HepG2 (cell line): Measurements from ENCODE around the gene CMTM1. TPM values are rescaled to one million over a fixed set of nuclear protein-coding genes. Genes with fewer than 3 reads are reported as not detected.

Experiments used
- ATAC-seq: fragments of 200-7000 bp; cut with Tn5 transposase; 3 replicates; pipeline ENCODE4 v1.9.1; 2020; ENCODE audit warnings: mild to moderate bottlenecking, moderate library complexity
- BruUV-seq: library from RNA; stranded (reverse); fragments of 400-500 nt; replicated peaks from 2 replicates; lab custom pipeline; 2021; lab: Mats Ljungman, UMichigan
- CTCF ChIA-PET: fragments of 300-600 bp; formaldehyde crosslinking; extraction: SDS; loops from one replicate; lab custom pipeline; 2021; ENCODE audit warnings: low total read pairs, inconsistent platforms, low intra/inter-chr PET ratio; lab: Yijun Ruan, JAX
- POLR2A ChIA-PET: fragments of 350-600 bp; sonication (Branson Sonifier 250); formaldehyde crosslinking; loops from one replicate; lab custom pipeline; 2020; ENCODE audit warnings: antibody characterized with exemption, inconsistent platforms; lab: Yijun Ruan, JAX
- DNase-seq: peaks from one replicate; pipeline ENCODE4 v3.0.0-alpha.2; 2015; ENCODE audit warnings: low spot score
- FAIRE-seq: peaks from 3 replicates; lab custom pipeline; 2011; peaks lifted over from hg19 to GRCh38; lab: Jason Lieb, UNC
- H2AFZ ChIP-seq: one replicate; pipeline ENCODE4 v1.6.1; 2011; ENCODE audit warnings: low read length, inconsistent platforms
- H3K27ac ChIP-seq: fragments of 300-600 bp; 3 replicates; pipeline ENCODE4 v1.8.0; 2011; ENCODE audit warnings: mixed run types, mild to moderate bottlenecking, mixed read lengths, low read length, inconsistent platforms; ENCODE audit not compliant: insufficient read depth; ENCODE audit errors: extremely low read length
- H3K27me3 ChIP-seq, 2 experiments: fragments of 200-600 bp in 1 of 2; 2 replicates in 1 of 2; 3 replicates in 1 of 2; pipeline versions ENCODE4 v1.6.0 to v1.8.0; 2011; ENCODE audit warnings: low read length in 2 of 2, mild to moderate bottlenecking in 2 of 2, moderate library complexity in 2 of 2, inconsistent platforms in 1 of 2; ENCODE audit not compliant: insufficient read depth in 2 of 2, control insufficient read depth in 1 of 2
- H3K36me3 ChIP-seq, 2 experiments: fragments of 200-600 bp in 1 of 2; replicated peaks in 1 of 2; 2 replicates in 1 of 2; 3 replicates in 1 of 2; pipeline versions ENCODE4 v1.5.1 to v1.8.0; 2011; ENCODE audit warnings: low read length in 2 of 2, inconsistent platforms in 1 of 2; ENCODE audit not compliant: insufficient read depth in 2 of 2, control insufficient read depth in 1 of 2
- H3K4me1 ChIP-seq: 2 replicates; pipeline ENCODE4 v1.5.1; 2012; ENCODE audit warnings: low read length, inconsistent platforms; ENCODE audit not compliant: insufficient read depth
- H3K4me2 ChIP-seq: 2 replicates; pipeline ENCODE4 v1.6.0; 2011; ENCODE audit warnings: low read depth, low read length, inconsistent platforms
- H3K4me3 ChIP-seq, 3 experiments: fragments of 200-600 bp in 1 of 3; sonication (generic), shearing (Covaris generic) in 1 of 3; replicated peaks in 1 of 3; 2 replicates each; pipeline ENCODE4 v1.5.1; 2011 to 2016; ENCODE audit warnings: low read length in 3 of 3, inconsistent platforms in 2 of 3, low read depth in 2 of 3, mild to moderate bottlenecking in 2 of 3, control low read depth in 1 of 3, mixed read lengths in 1 of 3; ENCODE audit not compliant: insufficient read depth in 1 of 3
- H3K79me2 ChIP-seq: one replicate; pipeline ENCODE4 v1.6.1; 2011; ENCODE audit warnings: low read length, inconsistent platforms; ENCODE audit not compliant: insufficient read depth
- H3K9ac ChIP-seq: 2 replicates; pipeline ENCODE4 v1.6.0; 2011; ENCODE audit warnings: mild to moderate bottlenecking, low read depth, low read length, inconsistent platforms; ENCODE audit not compliant: insufficient read depth
- H3K9me3 ChIP-seq: 2 replicates; pipeline ENCODE4 v1.5.1; 2012; ENCODE audit warnings: mild to moderate bottlenecking, low read length
- H4K20me1 ChIP-seq: 2 replicates; pipeline ENCODE4 v1.6.0; 2011; ENCODE audit warnings: inconsistent platforms, mild to moderate bottlenecking, low read length, moderate library complexity; ENCODE audit not compliant: insufficient read depth
- GABPB1 ChIP-seq: IDR thresholded peaks from 2 replicates; pipeline ENCODE4 v1.6.1; 2016; ENCODE audit warnings: mild to moderate bottlenecking, missing genetic modification reagents, moderate library complexity, missing compliant biosample characterization
- HNF4G ChIP-seq, 2 experiments: sonication (generic) in 1 of 2; formaldehyde crosslinking in 1 of 2; IDR thresholded peaks; 2 replicates each; pipeline versions ENCODE4 v1.4.0 to v1.6.1; 2011 to 2020; ENCODE audit warnings: borderline replicate concordance in 2 of 2, low read depth in 2 of 2, mild to moderate bottlenecking in 2 of 2, low read length in 1 of 2, missing genetic modification reagents in 1 of 2, moderate library complexity in 1 of 2
- MAX ChIP-seq: IDR thresholded peaks from 2 replicates; pipeline ENCODE4 v1.6.1; 2012; ENCODE audit warnings: inconsistent platforms
- NFRKB ChIP-seq: fragments of 450-650 bp; IDR thresholded peaks from 2 replicates; pipeline ENCODE4 v1.6.1; 2017
- SRY ChIP-seq: sonication (generic); formaldehyde crosslinking; IDR thresholded peaks from 2 replicates; pipeline ENCODE4 v1.8.0; 2022; ENCODE audit warnings: mild to moderate bottlenecking, missing genetic modification reagents
- ZNF350 ChIP-seq: sonication (generic); formaldehyde crosslinking; IDR thresholded peaks from 2 replicates; pipeline ENCODE4 v1.4.0; 2020; ENCODE audit warnings: mild to moderate bottlenecking, low read depth, missing genetic modification reagents, borderline replicate concordance
- ZNF563 ChIP-seq: sonication (generic); formaldehyde crosslinking; IDR thresholded peaks from 2 replicates; pipeline ENCODE4 v1.8.0; 2022; ENCODE audit warnings: mild to moderate bottlenecking, moderate library complexity, missing genetic modification reagents
- ZNF687 ChIP-seq: sonication (generic); formaldehyde crosslinking; IDR thresholded peaks from 2 replicates; pipeline ENCODE4 v1.5.1; 2020; ENCODE audit warnings: mild to moderate bottlenecking, missing genetic modification reagents, moderate library complexity
- WGBS: methylation state at CpG from one replicate; pipeline ENCODE4 v1.1.6; 2017; ENCODE audit warnings: low lambda C conversion rate; 5-methylcytosine and 5-hydroxymethylcytosine counted together
- in situ Hi-C: cut with HindIII; loops from 2 replicates; pipeline ENCODE4 v1.10.0; 2017; ENCODE audit warnings: low pct_unique_long_range_greater_than_20kb; ENCODE audit not compliant: extremely low pct_ligation_motif_present
- intact Hi-C: fragments of 100-400 bp; cut with micrococcal nuclease; formaldehyde crosslinking; loops from one replicate; pipeline ENCODE4 v1.10.0; 2022; ENCODE audit not compliant: unreplicated experiment
- polyA plus RNA-seq, 8 experiments: library from polyadenylated mRNA; depleted of rRNA in 3 of 8; stranded (reverse) in 7 of 8; unstranded in 1 of 8; fragments of >200 nt; fragmentation: Illumina TruSeq in 4 of 8; extraction: Trizol in 4 of 8; gene quantifications; 2 replicates each; pipeline versions ENCODE4 v1.2.1 to v1.2.3, GENCODE V29; 2011 to 2016; ENCODE audit warnings: low read depth in 4 of 8, missing spikeins in 1 of 8, mixed read lengths in 1 of 8; ENCODE audit not compliant: insufficient read depth in 1 of 8
- total RNA-seq, 5 experiments: library from RNA; depleted of rRNA; stranded (reverse); fragments of >200 nt; fragmentation: Illumina TruSeq; extraction: Trizol; gene quantifications; 2 replicates each; pipeline ENCODE4 v1.2.3, GENCODE V29; 2016; ENCODE audit warnings: low read depth in 1 of 5

CMTM1 gene
- total and polyA plus RNA-seq, 2 of the 13 experiments (the other 11 are each of a cell fraction or from before 2014, with no cell fraction given), result 1.7 to 2.9 TPM

GRCh38 chr16:66601471-66601870, 35.2 kb downstream of the CMTM1 start:
- Histone ChIP-seq H3K4me2 (peak overlapping the region; percentile 3), H2AFZ (no peak overlapping the region), H3K27me3 (no peaks in the 10 kb centered on the region), H3K36me3 (no peaks in the 10 kb centered on the region), H4K20me1 (peaks cover 3% of the 10 kb centered on the region; the same call in 1 of the 2 replicates), H3K79me2 (peaks cover 9% of the 10 kb centered on the region), H3K4me3 (peak overlapping the region in 1 of 3 experiments; percentile 6; a peak in 1 of 6 replicates), H3K27ac (no peak overlapping the region), H3K9me3 (no peaks in the 10 kb centered on the region), H3K9ac (no peak overlapping the region), H3K4me1 (peaks cover 33% of the 10 kb centered on the region)
- no peak for DNase-seq
- intact Hi-C loops, result no loop called here
- in situ Hi-C loops, result no loop called here
- ATAC-seq, result no peak
- FAIRE-seq, result no peak
- POLR2A ChIA-PET, result no interaction called here
- BruUV-seq, result no TSS peak
- 0% methylated on average over 1 of the region's 5 CpGs for WGBS
- TF ChIP-seq ZNF563 (CRISPR knock-in tag) (0 out of 2 replicates have a peak, but pooled peaks have one; percentile 35), GABPB1 (CRISPR knock-in tag) (peak; percentile 31; the same call in 1 of the 2 replicates), ZNF687 (CRISPR knock-in tag) (peak; percentile 74), HNF4G (IDR thresholded peaks at IDR 0.05; ENCODE audit: borderline replicate concordance, low read depth, low read length) (no peak), HNF4G (CRISPR knock-in tag; IDR thresholded peaks at IDR 0.05; ENCODE audit: borderline replicate concordance, low read depth) (0 out of 2 replicates have a peak, but pooled peaks have one; percentile 22), SRY (CRISPR knock-in tag) (no peak), MAX (0 out of 2 replicates have a peak, but pooled peaks have one; percentile 28), NFRKB (no peak), ZNF350 (CRISPR knock-in tag) (0 out of 2 replicates have a peak, but pooled peaks have one; percentile 35)
- CTCF ChIA-PET, result no interaction called here
